HepG2 (cell line): ENCODE measurements around the gene EFNA2. TPM values are rescaled to one million over a fixed set of nuclear protein-coding genes. Genes with fewer than 3 reads are reported as not detected.

Source experiments
- ATF6 ChIP-seq: sonication (generic); formaldehyde crosslinking; conservative IDR thresholded peaks from 2 replicates; pipeline ENCODE4 v1.4.0; 2020; ENCODE audit warnings: missing genetic modification reagents
- BCL6 ChIP-seq: IDR thresholded peaks from 2 replicates; pipeline ENCODE4 v1.6.1; 2016; ENCODE audit warnings: missing genetic modification reagents, missing compliant biosample characterization
- CHCHD3 ChIP-seq: sonication (generic); formaldehyde crosslinking; IDR thresholded peaks from 2 replicates; pipeline ENCODE4 v1.8.0; 2022; ENCODE audit warnings: mild to moderate bottlenecking, missing genetic modification reagents, moderate library complexity
- CREB1 ChIP-seq, 2 experiments: fragments of 450-650 bp in 1 of 2; IDR thresholded peaks; 2 replicates each; pipeline ENCODE4 v1.6.1; 2016 to 2017; ENCODE audit warnings: control low read depth in 1 of 2, mild to moderate bottlenecking in 1 of 2, missing compliant biosample characterization in 1 of 2, missing genetic modification characterization in 1 of 2
- EZH2 ChIP-seq: conservative IDR thresholded peaks from 2 replicates; pipeline ENCODE4 v1.6.1; 2012; ENCODE audit warnings: mild to moderate bottlenecking, low read depth, low read length, moderate library complexity
- GFI1 ChIP-seq: sonication (generic); formaldehyde crosslinking; IDR thresholded peaks from 2 replicates; pipeline ENCODE4 v1.5.0; 2020; ENCODE audit warnings: missing genetic modification reagents, mild to moderate bottlenecking, borderline replicate concordance
- GTF2F1 ChIP-seq: fragments of 150-350 bp; IDR thresholded peaks from 2 replicates; pipeline ENCODE4 v1.6.1; 2014; ENCODE audit warnings: low read length
- HOXA7 ChIP-seq: sonication (generic); formaldehyde crosslinking; IDR thresholded peaks from 2 replicates; pipeline ENCODE4 v1.8.1; 2022; ENCODE audit warnings: mild to moderate bottlenecking, missing genetic modification reagents, moderate library complexity
- MEIS1 ChIP-seq: sonication (generic); formaldehyde crosslinking; IDR thresholded peaks from 2 replicates; pipeline ENCODE4 v1.9.0; 2021; ENCODE audit warnings: mild to moderate bottlenecking, missing genetic modification reagents, moderate library complexity, borderline replicate concordance
- NCOA2 ChIP-seq: sonication (generic); formaldehyde crosslinking; IDR thresholded peaks from 2 replicates; pipeline ENCODE4 v1.8.0; 2022; ENCODE audit warnings: inconsistent platforms
- NFYB ChIP-seq: sonication (generic); formaldehyde crosslinking; IDR thresholded peaks from 2 replicates; pipeline ENCODE4 v1.4.0; 2020; ENCODE audit warnings: missing genetic modification reagents
- NR2C2 ChIP-seq: sonication (generic); formaldehyde crosslinking; IDR thresholded peaks from 2 replicates; pipeline ENCODE4 v1.4.0; 2020; ENCODE audit warnings: missing genetic modification reagents, mild to moderate bottlenecking, moderate library complexity, borderline replicate concordance
- PRPF4 ChIP-seq: fragments of 200-400 bp; formaldehyde crosslinking; IDR thresholded peaks from 2 replicates; pipeline ENCODE4 v1.6.1; 2016; ENCODE audit warnings: low read length, low read depth; ENCODE audit not compliant: poor library complexity, severe bottlenecking
- RELA ChIP-seq: sonication (generic); formaldehyde crosslinking; IDR thresholded peaks from 2 replicates; pipeline ENCODE4 v1.4.0; 2020; ENCODE audit warnings: missing genetic modification reagents
- SKI ChIP-seq: fragments of 450-650 bp; IDR thresholded peaks from one replicate; pipeline ENCODE4 v1.6.1; 2018; ENCODE audit warnings: mild to moderate bottlenecking; ENCODE audit not compliant: partially characterized antibody
- TOE1 ChIP-seq: sonication (generic); formaldehyde crosslinking; IDR thresholded peaks from 2 replicates; pipeline ENCODE4 v1.4.0; 2020; ENCODE audit warnings: mild to moderate bottlenecking, missing genetic modification reagents
- ZBTB10 ChIP-seq: sonication (generic); formaldehyde crosslinking; IDR thresholded peaks from 2 replicates; pipeline ENCODE4 v1.4.0; 2020; ENCODE audit warnings: missing genetic modification reagents, borderline replicate concordance
- ZNF766 ChIP-seq: sonication (generic); formaldehyde crosslinking; IDR thresholded peaks from 2 replicates; pipeline ENCODE4 v1.5.0; 2020; ENCODE audit warnings: missing genetic modification reagents, borderline replicate concordance
- ZNF883 ChIP-seq: sonication (generic); formaldehyde crosslinking; IDR thresholded peaks from 2 replicates; pipeline ENCODE4 v1.5.1; 2020; ENCODE audit warnings: mild to moderate bottlenecking, missing genetic modification reagents; ENCODE audit errors: not compliant biosample characterization
- ZSCAN30 ChIP-seq: sonication (generic); formaldehyde crosslinking; IDR thresholded peaks from 2 replicates; pipeline ENCODE4 v1.5.0; 2020; ENCODE audit warnings: mild to moderate bottlenecking, missing genetic modification reagents
- polyA plus RNA-seq, 8 experiments: library from polyadenylated mRNA; depleted of rRNA in 3 of 8; stranded (reverse) in 7 of 8; unstranded in 1 of 8; fragments of >200 nt; fragmentation: Illumina TruSeq in 4 of 8; extraction: Trizol in 4 of 8; gene quantifications; 2 replicates each; pipeline versions ENCODE4 v1.2.1 to v1.2.3, GENCODE V29; 2011 to 2016; ENCODE audit warnings: low read depth in 4 of 8, missing spikeins in 1 of 8, mixed read lengths in 1 of 8; ENCODE audit not compliant: insufficient read depth in 1 of 8
- total RNA-seq, 5 experiments: library from RNA; depleted of rRNA; stranded (reverse); fragments of >200 nt; fragmentation: Illumina TruSeq; extraction: Trizol; gene quantifications; 2 replicates each; pipeline ENCODE4 v1.2.3, GENCODE V29; 2016; ENCODE audit warnings: low read depth in 1 of 5
- TF ChIP-seq, protein P1 (sequence below): sonication (generic); formaldehyde crosslinking; IDR thresholded peaks from 2 replicates; pipeline ENCODE4 v1.4.0; 2020; ENCODE audit warnings: missing genetic modification reagents
- TF ChIP-seq, protein P2 (sequence below): sonication (generic); formaldehyde crosslinking; IDR thresholded peaks from 2 replicates; pipeline ENCODE4 v1.4.0; 2020; ENCODE audit warnings: mild to moderate bottlenecking, missing genetic modification reagents, borderline replicate concordance

Gene EFNA2
- total and polyA plus RNA-seq, 2 of the 13 experiments (the other 11 are each of a cell fraction or from before 2014, with no cell fraction given): 6.0 to 9.9 TPM

DNA sequence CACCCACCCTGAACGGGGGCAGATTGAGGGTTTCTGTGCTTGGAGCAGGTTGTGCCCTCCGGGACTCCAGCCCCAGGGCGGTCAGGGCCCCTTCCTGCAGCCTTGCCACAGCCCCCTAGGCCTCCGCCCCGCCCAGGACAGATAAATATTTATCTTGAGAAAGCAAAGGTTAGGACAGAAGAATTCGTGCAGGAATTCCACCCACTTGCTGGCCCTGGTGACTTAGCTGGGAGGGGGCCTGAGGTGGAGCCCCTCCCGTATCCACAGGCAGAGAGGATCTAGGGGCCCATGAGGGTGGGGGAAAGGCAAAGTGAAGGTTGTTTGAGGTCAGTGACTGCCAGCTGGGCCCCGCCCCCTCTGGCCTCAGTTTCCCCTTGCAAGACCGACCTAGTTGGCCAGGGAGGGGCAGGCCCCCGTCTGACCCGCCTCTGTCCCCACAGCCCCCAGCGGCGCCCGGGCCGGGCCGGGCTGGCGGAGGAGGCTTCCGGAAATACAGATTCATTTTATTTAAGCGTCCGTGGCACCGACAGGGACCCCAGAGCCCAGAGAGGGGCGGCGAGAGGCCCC lies 32.1 kb upstream of the EFNA2 start (continued):
- TF ChIP-seq ATF6 (CRISPR knock-in tag) (no peak), ZNF883 (no peak), NCOA2 (CRISPR knock-in tag) (peak; percentile 89), BCL6 (peak; percentile 93), CREB1 (IDR thresholded peaks at IDR 0.05) (no peak), CREB1 (CRISPR knock-in tag; IDR thresholded peaks at IDR 0.05) (no peak; the same call in 1 of the 2 replicates), MEIS1 (CRISPR knock-in tag) (no peak), ZBTB10 (CRISPR knock-in tag) (0 out of 2 replicates have a peak, but pooled peaks have one; percentile 1), NFYB (CRISPR knock-in tag) (0 out of 2 replicates have a peak, but pooled peaks have one; percentile 13), PRPF4 (no peak), GTF2F1 (no peak), ZSCAN30 (CRISPR knock-in tag) (no peak), ZNF766 (no peak), NR2C2 (peak; percentile 54; the same call in 1 of the 2 replicates), EZH2 (no peak), SKI (peak; percentile 49), TOE1 (no peak), GFI1 (CRISPR knock-in tag) (no peak), RELA (CRISPR knock-in tag) (no peak), CHCHD3 (CRISPR knock-in tag) (no peak), HOXA7 (no peak)
- TF ChIP-seq, protein P1, sequence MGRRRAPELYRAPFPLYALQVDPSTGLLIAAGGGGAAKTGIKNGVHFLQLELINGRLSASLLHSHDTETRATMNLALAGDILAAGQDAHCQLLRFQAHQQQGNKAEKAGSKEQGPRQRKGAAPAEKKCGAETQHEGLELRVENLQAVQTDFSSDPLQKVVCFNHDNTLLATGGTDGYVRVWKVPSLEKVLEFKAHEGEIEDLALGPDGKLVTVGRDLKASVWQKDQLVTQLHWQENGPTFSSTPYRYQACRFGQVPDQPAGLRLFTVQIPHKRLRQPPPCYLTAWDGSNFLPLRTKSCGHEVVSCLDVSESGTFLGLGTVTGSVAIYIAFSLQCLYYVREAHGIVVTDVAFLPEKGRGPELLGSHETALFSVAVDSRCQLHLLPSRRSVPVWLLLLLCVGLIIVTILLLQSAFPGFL (CRISPR knock-in tag): no peak
- TF ChIP-seq, protein P2, sequence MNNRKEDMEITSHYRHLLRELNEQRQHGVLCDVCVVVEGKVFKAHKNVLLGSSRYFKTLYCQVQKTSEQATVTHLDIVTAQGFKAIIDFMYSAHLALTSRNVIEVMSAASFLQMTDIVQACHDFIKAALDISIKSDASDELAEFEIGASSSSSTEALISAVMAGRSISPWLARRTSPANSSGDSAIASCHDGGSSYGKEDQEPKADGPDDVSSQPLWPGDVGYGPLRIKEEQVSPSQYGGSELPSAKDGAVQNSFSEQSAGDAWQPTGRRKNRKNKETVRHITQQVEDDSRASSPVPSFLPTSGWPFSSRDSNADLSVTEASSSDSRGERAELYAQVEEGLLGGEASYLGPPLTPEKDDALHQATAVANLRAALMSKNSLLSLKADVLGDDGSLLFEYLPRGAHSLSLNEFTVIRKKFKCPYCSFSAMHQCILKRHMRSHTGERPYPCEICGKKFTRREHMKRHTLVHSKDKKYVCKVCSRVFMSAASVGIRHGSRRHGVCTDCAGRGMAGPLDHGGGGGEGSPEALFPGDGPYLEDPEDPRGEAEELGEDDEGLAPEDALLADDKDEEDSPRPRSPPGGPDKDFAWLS (CRISPR knock-in tag): no peak
